Mesothelial cell of epicardium (in vitro differentiated cells): ENCODE results near the gene CMTM4. TPM values are rescaled to one million over a fixed set of nuclear protein-coding genes. Genes with fewer than 3 reads are reported as not detected.
"Not testable (repeated sequence)": the region's sequence is repeated elsewhere in the genome, so short reads cannot be mapped to it uniquely, and the experiment has no call there.

Experiments
- DNase-seq, 2 experiments: peaks; one replicate each; pipeline ENCODE4 v3.0.0; 2021; ENCODE audit warnings: low spot score in 2 of 2; ENCODE audit not compliant: unreplicated experiment in 2 of 2
- H3K27ac Mint-ChIP-seq: 2 replicates; pipeline ENCODE4 v1.8.0; 2021; ENCODE audit warnings: mixed read lengths
- H3K27me3 Mint-ChIP-seq: 2 replicates; pipeline ENCODE4 v1.8.0; 2021; ENCODE audit warnings: low read depth, mixed read lengths
- H3K36me3 Mint-ChIP-seq: 2 replicates; pipeline ENCODE4 v1.8.0; 2021; ENCODE audit warnings: mixed read lengths
- H3K4me1 Mint-ChIP-seq: 2 replicates; pipeline ENCODE4 v1.8.0; 2021; ENCODE audit warnings: mixed read lengths
- H3K4me3 Mint-ChIP-seq: 2 replicates; pipeline ENCODE4 v1.8.0; 2021; ENCODE audit warnings: mild to moderate bottlenecking, moderate library complexity, mixed read lengths
- H3K9me3 Mint-ChIP-seq: 2 replicates; pipeline ENCODE4 v1.8.0; 2021; ENCODE audit warnings: mixed read lengths
- total RNA-seq: library from RNA; stranded (reverse); gene quantifications from 3 replicates; pipeline ENCODE4 v1.2.1, GENCODE V29; 2021
- TF ChIP-seq, protein P1 (sequence below): fragments of 200-600 bp; sonication (generic); IDR thresholded peaks from one replicate; pipeline ENCODE4 v1.5.0; 2021; ENCODE audit warnings: antibody characterized with exemption; ENCODE audit not compliant: unreplicated experiment

Gene CMTM4
- total RNA-seq, 1 donor from 2014 or later, result 63.4 TPM

DNA sequence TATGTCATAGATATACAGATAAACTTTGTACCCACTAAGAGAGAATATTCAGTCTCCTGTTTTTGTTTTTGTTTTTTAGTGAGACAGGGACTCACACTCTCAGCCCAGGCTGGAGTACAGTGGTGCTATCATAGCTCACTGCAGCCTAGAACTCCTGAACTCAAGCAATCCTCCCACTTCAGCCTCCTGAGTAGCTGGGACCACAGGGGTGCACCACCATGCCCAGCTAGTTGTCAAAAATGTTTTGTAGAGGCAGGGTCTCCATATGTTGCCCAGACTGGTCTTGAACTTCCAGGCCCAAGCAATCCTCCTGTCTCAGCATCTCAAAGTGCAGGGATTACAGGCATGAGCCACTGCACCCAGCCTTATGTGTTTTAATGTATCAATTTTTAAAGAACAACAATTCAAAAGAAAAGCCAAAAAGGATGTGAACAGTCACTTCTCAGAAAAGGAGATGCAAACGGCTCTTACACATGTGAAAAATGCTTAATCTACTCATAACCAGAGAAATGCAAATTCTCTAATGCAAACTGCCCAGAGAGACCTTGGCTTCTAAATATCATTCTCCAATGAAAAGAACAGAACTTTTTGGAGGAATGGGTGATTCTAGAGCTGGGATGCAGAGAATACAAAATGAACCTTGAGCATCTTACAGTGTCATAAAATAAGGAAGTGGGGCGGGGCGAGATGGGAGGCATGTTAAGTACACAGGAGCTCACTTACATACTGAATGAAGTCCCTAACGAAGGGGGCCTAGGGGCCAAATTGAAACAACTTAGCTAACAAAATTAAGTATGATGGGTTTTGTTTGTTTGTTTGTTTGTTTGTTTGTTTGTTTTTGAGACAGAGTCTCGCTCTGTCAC is 99.3 kb downstream of the CMTM4 start:
- no peak for DNase-seq
- H3K27ac Mint-ChIP-seq, result no peak overlapping the region
- H3K9me3 Mint-ChIP-seq, result no peaks in the 10 kb centered on the region
- TF ChIP-seq, protein P1, sequence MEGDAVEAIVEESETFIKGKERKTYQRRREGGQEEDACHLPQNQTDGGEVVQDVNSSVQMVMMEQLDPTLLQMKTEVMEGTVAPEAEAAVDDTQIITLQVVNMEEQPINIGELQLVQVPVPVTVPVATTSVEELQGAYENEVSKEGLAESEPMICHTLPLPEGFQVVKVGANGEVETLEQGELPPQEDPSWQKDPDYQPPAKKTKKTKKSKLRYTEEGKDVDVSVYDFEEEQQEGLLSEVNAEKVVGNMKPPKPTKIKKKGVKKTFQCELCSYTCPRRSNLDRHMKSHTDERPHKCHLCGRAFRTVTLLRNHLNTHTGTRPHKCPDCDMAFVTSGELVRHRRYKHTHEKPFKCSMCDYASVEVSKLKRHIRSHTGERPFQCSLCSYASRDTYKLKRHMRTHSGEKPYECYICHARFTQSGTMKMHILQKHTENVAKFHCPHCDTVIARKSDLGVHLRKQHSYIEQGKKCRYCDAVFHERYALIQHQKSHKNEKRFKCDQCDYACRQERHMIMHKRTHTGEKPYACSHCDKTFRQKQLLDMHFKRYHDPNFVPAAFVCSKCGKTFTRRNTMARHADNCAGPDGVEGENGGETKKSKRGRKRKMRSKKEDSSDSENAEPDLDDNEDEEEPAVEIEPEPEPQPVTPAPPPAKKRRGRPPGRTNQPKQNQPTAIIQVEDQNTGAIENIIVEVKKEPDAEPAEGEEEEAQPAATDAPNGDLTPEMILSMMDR, result no peak
- no peaks in the 10 kb centered on the region for H3K36me3 Mint-ChIP-seq
- H3K4me1 Mint-ChIP-seq, result peaks cover 8% of the 10 kb centered on the region
- no peaks in the 10 kb centered on the region for H3K27me3 Mint-ChIP-seq
- H3K4me3 Mint-ChIP-seq, result no peak overlapping the region

DNA sequence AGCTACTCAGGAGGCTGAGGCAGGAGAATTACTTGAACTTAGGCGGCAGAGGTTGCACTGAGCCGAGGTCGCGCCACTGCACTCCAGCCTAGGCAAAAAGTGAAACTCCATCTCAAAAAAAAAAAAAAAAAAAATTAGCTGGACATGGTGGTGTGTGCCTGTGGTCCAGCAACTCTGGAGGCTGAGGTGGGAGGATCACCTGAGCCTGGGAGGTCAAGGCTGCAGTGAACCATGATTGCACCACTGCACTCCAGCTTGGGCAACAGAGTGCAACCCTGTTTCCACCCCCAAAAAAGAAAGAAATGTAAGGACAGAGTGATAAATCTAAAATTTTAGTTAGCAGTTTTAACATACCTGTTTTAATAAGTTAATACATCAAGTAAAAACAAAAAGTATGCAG is 100.0 kb downstream of the CMTM4 start:
- H3K27ac Mint-ChIP-seq, H3K4me3 Mint-ChIP-seq, H3K4me1 Mint-ChIP-seq, H3K27me3 Mint-ChIP-seq, H3K36me3 Mint-ChIP-seq, DNase-seq, H3K9me3 Mint-ChIP-seq: not testable (repeated sequence)

DNA sequence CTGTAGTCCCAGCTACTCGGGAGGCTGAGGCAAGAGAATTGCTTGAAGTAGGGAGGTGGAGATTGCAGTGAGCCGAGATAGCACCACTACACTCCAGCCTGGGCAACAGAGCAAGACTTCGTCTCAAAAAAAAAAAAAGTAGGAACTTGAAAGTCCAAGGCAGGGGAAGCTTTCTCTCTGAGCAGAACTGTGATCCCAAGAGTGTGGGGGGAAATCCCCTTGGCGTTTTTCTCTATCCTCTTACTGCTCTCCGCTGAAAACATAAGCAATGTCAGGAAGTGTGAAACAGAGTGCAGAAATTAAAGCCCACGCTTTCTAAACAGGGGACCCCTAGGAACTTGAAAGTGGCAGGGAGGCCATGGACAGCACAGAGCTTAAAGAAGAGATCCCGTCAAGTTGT is 101.8 kb downstream of the CMTM4 start:
- TF ChIP-seq, protein P1, result no peak
- Mint-ChIP-seq H3K36me3 (no peaks in the 10 kb centered on the region), H3K4me1 (no peaks in the 10 kb centered on the region), H3K9me3 (no peaks in the 10 kb centered on the region), H3K4me3 (no peak overlapping the region), H3K27me3 (no peaks in the 10 kb centered on the region), H3K27ac (no peak overlapping the region)
- no peak for DNase-seq

DNA sequence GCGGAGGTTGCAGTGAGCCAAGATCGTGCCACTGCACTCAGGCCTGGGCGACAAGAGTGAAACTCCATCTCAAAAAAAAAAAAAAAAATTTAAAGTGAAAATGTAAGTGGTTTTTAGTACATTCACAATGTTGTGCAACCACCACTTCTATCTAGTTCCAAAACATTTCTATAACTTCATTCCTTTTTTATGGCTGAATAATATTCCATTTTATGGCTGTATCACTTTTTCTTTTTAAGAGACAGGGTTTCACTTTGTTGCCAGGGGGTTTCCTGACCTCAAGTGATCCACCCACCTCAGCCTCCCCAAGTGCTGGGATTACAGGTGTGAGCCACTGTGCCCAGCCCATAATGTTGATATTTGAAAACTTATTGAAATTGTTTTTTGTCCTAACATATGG is 103.7 kb downstream of the CMTM4 start:
- TF ChIP-seq, protein P1, result no peak
- no peaks in the 10 kb centered on the region for H3K9me3 Mint-ChIP-seq

DNA sequence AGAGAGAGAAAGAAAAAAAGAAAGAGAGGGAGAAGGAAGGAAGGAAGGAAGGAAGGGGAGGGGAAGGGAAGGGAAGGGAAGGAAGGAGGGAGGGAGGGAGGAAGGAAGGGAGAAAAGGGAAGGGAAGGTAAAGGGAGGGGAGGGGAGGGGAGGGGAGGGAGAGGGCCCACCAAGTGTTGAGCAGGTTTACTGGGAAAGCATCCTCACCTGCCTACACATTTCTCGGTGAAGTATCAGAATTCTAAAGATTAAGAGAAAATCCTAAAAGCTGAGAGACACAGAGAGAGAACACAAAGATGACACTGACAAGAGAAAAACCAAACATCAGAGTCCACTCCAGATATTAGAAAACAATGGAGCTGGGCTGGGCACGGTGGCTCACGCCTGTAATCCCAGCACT is 104.3 kb downstream of the CMTM4 start:
- no peak overlapping the region for H3K27ac Mint-ChIP-seq
- H3K27me3 Mint-ChIP-seq, result no peaks in the 10 kb centered on the region
- DNase-seq, result no peak
- TF ChIP-seq, protein P1, result no peak
- no peaks in the 10 kb centered on the region for H3K9me3 Mint-ChIP-seq
- H3K36me3 Mint-ChIP-seq, result no peaks in the 10 kb centered on the region
- no peak overlapping the region for H3K4me3 Mint-ChIP-seq
- H3K4me1 Mint-ChIP-seq, result peaks cover 2% of the 10 kb centered on the region

More for the DNA sequence above, 103.7 kb downstream of the CMTM4 start:
- DNase-seq, result no peak
- no peak overlapping the region for H3K27ac Mint-ChIP-seq
- no peaks in the 10 kb centered on the region for H3K27me3 Mint-ChIP-seq
- H3K36me3 Mint-ChIP-seq, result no peaks in the 10 kb centered on the region
- H3K4me1 Mint-ChIP-seq, result peaks cover 2% of the 10 kb centered on the region
- no peak overlapping the region for H3K4me3 Mint-ChIP-seq

DNA sequence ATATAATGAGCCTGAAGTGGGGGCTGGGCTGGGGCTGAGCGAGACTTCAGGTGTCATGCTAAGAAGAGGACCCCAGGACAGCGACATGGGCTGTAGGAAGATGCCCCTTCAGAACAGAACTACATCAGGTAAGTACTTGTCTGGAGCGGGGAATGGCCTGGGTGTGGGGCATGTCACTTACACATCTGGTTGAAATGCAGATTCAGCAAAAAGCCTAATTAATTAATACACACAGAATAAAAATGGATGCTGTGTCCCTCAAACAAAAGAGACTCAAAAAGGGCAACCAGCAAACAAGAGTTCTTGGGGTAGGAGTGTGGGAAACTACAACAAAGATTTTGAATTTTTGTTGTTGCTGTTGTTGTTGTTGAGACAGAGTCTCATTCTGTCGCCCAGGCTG is 105.5 kb downstream of the CMTM4 start:
- no peaks in the 10 kb centered on the region for H3K9me3 Mint-ChIP-seq
- H3K36me3 Mint-ChIP-seq, result no peaks in the 10 kb centered on the region
- H3K4me1 Mint-ChIP-seq, result peaks cover 2% of the 10 kb centered on the region
- no peak for DNase-seq
- TF ChIP-seq, protein P1, result no peak
- H3K27ac Mint-ChIP-seq, result no peak overlapping the region
- no peaks in the 10 kb centered on the region for H3K27me3 Mint-ChIP-seq
- no peak overlapping the region for H3K4me3 Mint-ChIP-seq
